Measurements from ENCODE around the gene WDR18. TPM values are rescaled to one million over a fixed set of nuclear protein-coding genes. Genes with fewer than 3 reads are reported as not detected.

Gene WDR18
- total and polyA plus RNA-seq, 2 experiments from 2014 or later, result 155 to 157 TPM

DNA sequence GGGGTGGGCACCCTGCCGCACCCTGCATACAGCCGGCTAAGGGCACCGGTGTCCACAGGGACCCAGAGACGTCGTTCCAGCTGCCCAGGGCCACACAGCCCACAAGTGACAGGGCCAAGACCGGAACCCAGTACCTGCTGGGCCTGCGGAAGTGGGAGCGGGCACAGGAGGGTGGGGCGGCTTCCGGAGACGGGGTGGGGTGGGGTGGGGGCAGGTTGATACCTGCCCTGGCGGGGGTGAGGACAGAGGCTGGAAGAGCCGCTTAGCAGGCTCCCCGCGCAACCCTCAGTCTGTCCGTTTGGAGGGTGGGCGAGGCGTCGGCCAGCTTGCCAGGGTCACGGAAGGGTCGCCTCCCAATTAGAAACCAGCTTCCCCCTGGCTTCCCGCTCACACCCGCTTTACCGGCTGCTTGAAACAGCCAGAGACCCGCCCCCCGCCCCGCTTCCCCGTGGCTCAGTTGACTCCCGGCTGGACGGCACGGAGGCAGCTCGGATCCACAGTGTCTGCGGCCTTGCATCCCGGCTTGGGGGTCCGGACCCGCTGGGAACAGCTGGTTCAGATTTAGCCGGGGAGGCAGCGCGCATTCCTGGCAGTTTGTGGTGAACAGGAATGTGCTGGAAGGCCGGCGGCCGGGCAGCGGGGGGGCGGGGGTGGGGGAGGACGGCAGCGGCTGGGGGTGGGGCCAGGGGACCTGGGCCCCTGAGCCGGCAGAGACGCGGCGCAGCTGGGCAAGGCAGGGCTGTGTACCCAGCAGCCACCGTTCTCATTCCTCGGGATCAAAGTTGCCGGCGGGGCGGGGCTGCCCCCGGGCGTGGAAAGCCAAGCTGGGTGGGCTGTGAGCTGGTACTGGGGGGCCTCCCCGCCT lies 44.1 kb downstream of the WDR18 start:
- H2AFZ ChIP-seq, result no peak overlapping the region
- ATAC-seq (peak; percentile 21), DNase-seq (ENCODE audit: low spot score) (peak; percentile 92)
- peak overlapping the region; percentile 98 for H3K27ac ChIP-seq (ENCODE audit: low read depth)
- peaks cover 20% of the 10 kb centered on the region for H4K20me1 ChIP-seq (replicated peaks; ENCODE audit: insufficient read depth)
- H3K36me3 ChIP-seq (ENCODE audit: insufficient read depth), result peaks cover 20% of the 10 kb centered on the region
- H3K4me1 ChIP-seq (ENCODE audit: insufficient read depth), result peaks cover 8% of the 10 kb centered on the region
- Mint-ChIP-seq H3K27ac (peak overlapping the region; percentile 85; the same call in 1 of the 2 replicates), H3K27me3 (ENCODE audit: insufficient read depth, low read depth, poor library complexity) (peaks cover 29% of the 10 kb centered on the region), H3K4me1 (peaks cover 14% of the 10 kb centered on the region), H3K9me3 (no peaks in the 10 kb centered on the region), H3K4me3 (peak overlapping the region; percentile 95), H3K36me3 (ENCODE audit: low read depth) (peaks cover 38% of the 10 kb centered on the region)
- peaks cover 50% of the 10 kb centered on the region for H3K79me2 ChIP-seq (replicated peaks; ENCODE audit: insufficient read depth)
- H3K27me3 ChIP-seq (ENCODE audit: insufficient read depth), result no peaks in the 10 kb centered on the region
- TF ChIP-seq, protein P1, sequence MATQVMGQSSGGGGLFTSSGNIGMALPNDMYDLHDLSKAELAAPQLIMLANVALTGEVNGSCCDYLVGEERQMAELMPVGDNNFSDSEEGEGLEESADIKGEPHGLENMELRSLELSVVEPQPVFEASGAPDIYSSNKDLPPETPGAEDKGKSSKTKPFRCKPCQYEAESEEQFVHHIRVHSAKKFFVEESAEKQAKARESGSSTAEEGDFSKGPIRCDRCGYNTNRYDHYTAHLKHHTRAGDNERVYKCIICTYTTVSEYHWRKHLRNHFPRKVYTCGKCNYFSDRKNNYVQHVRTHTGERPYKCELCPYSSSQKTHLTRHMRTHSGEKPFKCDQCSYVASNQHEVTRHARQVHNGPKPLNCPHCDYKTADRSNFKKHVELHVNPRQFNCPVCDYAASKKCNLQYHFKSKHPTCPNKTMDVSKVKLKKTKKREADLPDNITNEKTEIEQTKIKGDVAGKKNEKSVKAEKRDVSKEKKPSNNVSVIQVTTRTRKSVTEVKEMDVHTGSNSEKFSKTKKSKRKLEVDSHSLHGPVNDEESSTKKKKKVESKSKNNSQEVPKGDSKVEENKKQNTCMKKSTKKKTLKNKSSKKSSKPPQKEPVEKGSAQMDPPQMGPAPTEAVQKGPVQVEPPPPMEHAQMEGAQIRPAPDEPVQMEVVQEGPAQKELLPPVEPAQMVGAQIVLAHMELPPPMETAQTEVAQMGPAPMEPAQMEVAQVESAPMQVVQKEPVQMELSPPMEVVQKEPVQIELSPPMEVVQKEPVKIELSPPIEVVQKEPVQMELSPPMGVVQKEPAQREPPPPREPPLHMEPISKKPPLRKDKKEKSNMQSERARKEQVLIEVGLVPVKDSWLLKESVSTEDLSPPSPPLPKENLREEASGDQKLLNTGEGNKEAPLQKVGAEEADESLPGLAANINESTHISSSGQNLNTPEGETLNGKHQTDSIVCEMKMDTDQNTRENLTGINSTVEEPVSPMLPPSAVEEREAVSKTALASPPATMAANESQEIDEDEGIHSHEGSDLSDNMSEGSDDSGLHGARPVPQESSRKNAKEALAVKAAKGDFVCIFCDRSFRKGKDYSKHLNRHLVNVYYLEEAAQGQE (IDR thresholded peaks at IDR 0.05; ENCODE audit: unreplicated experiment), result no peak
- TF ChIP-seq POLR2AphosphoS5 (IDR thresholded peaks at IDR 0.05; ENCODE audit: low read depth), result peak; percentile 29
- no peaks in the 10 kb centered on the region for H3K9me2 ChIP-seq (ENCODE audit: insufficient read depth)
- H3F3A ChIP-seq (replicated peaks; ENCODE audit: low read depth), result peaks cover 25% of the 10 kb centered on the region
- peak overlapping the region; percentile 99 for H3K4me2 ChIP-seq
- H3K4me3 ChIP-seq, result peak overlapping the region; percentile 99

DNA sequence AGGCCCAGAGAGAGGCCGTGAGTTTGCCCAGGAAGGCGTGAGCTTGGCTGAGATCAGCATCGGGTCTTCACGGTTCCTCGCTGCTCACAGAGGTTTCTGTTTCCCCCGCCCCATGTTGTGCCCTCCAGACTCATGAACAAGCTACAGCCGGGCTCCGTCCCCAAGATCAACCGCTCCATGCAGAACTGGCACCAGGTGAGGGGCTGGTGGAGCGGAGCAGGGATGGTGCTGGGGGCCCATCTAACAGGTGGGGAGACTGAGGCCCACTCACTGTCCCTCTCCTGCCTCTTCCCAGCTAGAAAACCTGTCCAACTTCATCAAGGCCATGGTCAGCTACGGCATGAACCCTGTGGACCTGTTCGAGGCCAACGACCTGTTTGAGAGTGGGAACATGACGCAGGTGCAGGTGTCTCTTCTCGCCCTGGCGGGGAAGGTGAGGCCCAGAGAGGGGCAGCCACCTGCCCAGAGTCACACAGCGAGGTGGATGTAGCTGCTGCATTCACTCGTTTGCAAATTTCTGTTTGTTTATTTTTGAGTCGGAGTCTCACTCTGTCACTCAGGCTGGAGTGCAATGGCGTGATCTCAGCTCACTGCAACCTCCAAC lies 48.2 kb downstream of the WDR18 start:
- peaks cover 29% of the 10 kb centered on the region for H3K27me3 Mint-ChIP-seq (ENCODE audit: insufficient read depth, low read depth, poor library complexity)

More for the DNA sequence above, 48.2 kb downstream of the WDR18 start:
- H3K36me3 Mint-ChIP-seq (ENCODE audit: low read depth), result peaks cover 60% of the 10 kb centered on the region
- TF ChIP-seq EZH2 (IDR thresholded peaks at IDR 0.05; ENCODE audit: low read depth, unreplicated experiment), result no peak
- no peak for ATAC-seq
- no peak overlapping the region for H2AFZ ChIP-seq
- H3K27me3 ChIP-seq (ENCODE audit: insufficient read depth), result no peaks in the 10 kb centered on the region
- H3K36me3 ChIP-seq (ENCODE audit: insufficient read depth), result peaks cover 29% of the 10 kb centered on the region
- H3K27ac ChIP-seq (ENCODE audit: low read depth), result no peak overlapping the region
- H3K4me3 ChIP-seq, result no peak overlapping the region
- H3K4me1 Mint-ChIP-seq, result peaks cover 9% of the 10 kb centered on the region
- H3K4me3 Mint-ChIP-seq, result no peak overlapping the region
- peaks cover 42% of the 10 kb centered on the region for H3K79me2 ChIP-seq (replicated peaks; ENCODE audit: insufficient read depth)
- H4K20me1 ChIP-seq (replicated peaks; ENCODE audit: insufficient read depth), result peaks cover 24% of the 10 kb centered on the region; the same call in 1 of the 2 replicates
- no peak overlapping the region for H3K27ac Mint-ChIP-seq
- H3K9me3 Mint-ChIP-seq, result no peaks in the 10 kb centered on the region; the same call in 2 of the 3 replicates
- no peak overlapping the region for H3K4me2 ChIP-seq
- no peak for DNase-seq (ENCODE audit: low spot score)
- H3F3A ChIP-seq (replicated peaks; ENCODE audit: low read depth), result peaks cover 30% of the 10 kb centered on the region
- no peaks in the 10 kb centered on the region for H3K9me2 ChIP-seq (ENCODE audit: insufficient read depth)
- peaks cover 4% of the 10 kb centered on the region for H3K4me1 ChIP-seq (ENCODE audit: insufficient read depth)
